ENCODE results near the gene BCL2L1. TPM values are rescaled to one million over a fixed set of nuclear protein-coding genes. Genes with fewer than 3 reads are reported as not detected.

The BCL2L1 gene
- total RNA-seq, 2 donors from 2014 or later: 60.3 to 89.5 TPM

DNA sequence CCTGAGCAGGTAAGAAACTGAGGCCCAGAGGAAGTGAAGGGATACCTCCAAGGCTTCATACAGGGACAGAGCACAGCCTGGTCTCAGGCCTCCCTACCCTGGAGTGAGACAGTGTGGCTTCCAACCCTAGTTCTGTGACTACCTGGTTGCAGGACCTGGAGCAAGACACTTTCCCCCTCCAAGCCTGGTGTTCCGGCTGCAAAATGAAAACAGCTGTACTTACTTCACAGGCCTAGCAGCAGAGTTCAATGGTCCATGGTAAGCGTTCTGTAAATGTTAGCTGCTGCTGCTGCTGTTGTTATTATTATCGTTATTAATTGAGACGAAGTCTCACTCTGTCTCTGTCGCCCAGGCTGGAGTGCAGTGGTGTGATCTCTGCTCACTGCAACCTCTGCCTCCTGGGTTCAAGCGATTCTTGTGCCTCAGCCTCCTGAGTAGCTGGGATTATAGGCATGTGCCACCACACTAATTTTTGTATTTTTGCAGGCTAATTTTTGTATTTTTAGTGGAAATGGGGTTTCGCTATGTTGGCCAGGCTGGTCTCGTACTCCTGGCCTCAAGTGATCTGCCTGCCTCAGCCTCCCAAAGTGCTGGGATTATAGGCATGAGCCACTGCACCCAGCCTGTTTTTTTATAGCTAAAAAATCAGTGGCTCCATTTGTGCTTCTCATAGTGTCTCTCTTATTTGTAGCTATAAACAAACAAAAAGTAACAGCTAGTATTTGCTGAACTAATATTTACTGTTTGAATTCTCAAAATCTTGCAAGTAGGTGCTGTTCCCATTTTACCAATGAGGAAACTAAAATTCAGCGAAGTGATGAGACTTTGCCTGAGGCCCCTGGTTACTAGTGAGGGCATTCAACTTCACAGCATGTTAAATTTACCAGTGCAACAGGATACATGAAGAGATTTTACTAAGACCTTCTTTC is 43.0 kb downstream of the BCL2L1 start:
- Histone ChIP-seq H3K9me3 (ENCODE audit: control insufficient read depth, low read length) (no peaks in the 10 kb centered on the region), H3K4me3 (ENCODE audit: low read length) (no peak overlapping the region), H3K4me1 (ENCODE audit: control insufficient read depth, insufficient read depth, low read length) (peaks cover 23% of the 10 kb centered on the region), H3K27ac (ENCODE audit: low read depth, low read length) (no peak overlapping the region), H3K9ac (ENCODE audit: extremely low read depth, low read length, poor library complexity, severe bottlenecking) (no peak overlapping the region), H3K27me3 (ENCODE audit: control insufficient read depth, insufficient read depth, low read length, poor library complexity, severe bottlenecking) (no peaks in the 10 kb centered on the region), H3K36me3 (ENCODE audit: control insufficient read depth, insufficient read depth, low read length) (peaks cover 40% of the 10 kb centered on the region)
- TF ChIP-seq, protein P1, sequence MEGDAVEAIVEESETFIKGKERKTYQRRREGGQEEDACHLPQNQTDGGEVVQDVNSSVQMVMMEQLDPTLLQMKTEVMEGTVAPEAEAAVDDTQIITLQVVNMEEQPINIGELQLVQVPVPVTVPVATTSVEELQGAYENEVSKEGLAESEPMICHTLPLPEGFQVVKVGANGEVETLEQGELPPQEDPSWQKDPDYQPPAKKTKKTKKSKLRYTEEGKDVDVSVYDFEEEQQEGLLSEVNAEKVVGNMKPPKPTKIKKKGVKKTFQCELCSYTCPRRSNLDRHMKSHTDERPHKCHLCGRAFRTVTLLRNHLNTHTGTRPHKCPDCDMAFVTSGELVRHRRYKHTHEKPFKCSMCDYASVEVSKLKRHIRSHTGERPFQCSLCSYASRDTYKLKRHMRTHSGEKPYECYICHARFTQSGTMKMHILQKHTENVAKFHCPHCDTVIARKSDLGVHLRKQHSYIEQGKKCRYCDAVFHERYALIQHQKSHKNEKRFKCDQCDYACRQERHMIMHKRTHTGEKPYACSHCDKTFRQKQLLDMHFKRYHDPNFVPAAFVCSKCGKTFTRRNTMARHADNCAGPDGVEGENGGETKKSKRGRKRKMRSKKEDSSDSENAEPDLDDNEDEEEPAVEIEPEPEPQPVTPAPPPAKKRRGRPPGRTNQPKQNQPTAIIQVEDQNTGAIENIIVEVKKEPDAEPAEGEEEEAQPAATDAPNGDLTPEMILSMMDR (conservative IDR thresholded peaks at IDR 0.05): no peak
- Mint-ChIP-seq H3K27ac (peak overlapping the region; percentile 36), H3K4me3 (no peak overlapping the region), H3K36me3 (ENCODE audit: low read depth) (peaks cover 46% of the 10 kb centered on the region), H3K4me1 (peaks cover 47% of the 10 kb centered on the region), H3K27me3 (ENCODE audit: insufficient read depth) (no peaks in the 10 kb centered on the region), H3K9me3 (no peaks in the 10 kb centered on the region)
- DNase-seq: no peak
- 88 to 94% methylated on average over 7 to 9 of the region's 9 CpGs for WGBS, 2 experiments (ENCODE audit: insufficient coverage in 1 of 2, insufficient read length in 1 of 2)

DNA sequence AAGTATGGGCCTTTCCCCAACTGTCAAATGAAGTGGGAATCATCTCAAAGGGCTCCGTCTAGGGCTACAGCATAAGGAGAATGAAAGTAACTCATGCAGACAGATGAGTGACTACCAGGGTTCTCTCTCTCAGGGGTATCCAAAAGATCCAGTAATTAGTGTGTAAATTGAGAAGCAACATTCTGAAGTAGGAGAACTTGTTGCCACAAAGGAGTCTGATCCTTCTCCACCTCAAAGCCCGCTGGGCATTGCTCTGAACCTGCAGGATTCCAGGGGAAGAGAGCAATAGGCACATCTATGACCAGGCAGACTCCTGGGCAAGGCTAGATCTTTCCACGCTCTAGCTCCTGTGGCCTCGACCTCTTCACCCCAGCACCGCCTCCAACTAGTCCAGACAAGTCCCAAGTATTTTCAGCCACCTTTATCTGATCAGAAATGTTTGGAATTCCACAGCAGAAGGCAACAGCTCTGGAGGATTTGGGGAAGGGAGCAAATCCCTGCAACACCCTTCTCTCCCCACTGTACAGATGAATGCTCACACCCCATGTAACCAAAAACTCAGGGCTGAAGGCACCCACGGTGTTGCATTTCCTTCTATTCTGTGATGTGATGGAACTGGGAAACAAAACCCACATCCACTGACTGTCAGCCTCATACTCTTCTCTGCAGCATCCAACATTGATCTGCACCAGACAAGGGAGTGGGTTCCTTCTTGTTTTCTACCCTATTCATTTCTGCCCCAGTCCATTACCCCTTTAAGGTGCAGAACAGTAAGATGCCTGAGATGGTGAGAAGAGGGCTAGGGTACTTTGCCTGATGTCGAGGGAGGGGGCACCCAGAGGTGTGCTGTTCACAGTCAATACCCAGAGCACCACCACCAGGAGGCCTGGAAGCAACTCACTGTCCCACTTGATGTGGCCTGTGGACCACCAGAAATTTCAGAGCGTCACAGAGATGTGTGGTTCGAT is 44.0 kb downstream of the BCL2L1 start:
- H3K9ac ChIP-seq (ENCODE audit: extremely low read depth, low read length, poor library complexity, severe bottlenecking): no peak overlapping the region
- 85 to 92% methylated on average over 5 to 9 of the region's 9 CpGs for WGBS, 2 experiments (ENCODE audit: insufficient coverage in 1 of 2, insufficient read length in 1 of 2)
- H3K36me3 ChIP-seq (ENCODE audit: control insufficient read depth, insufficient read depth, low read length): peaks cover 37% of the 10 kb centered on the region
- H3K4me3 ChIP-seq (ENCODE audit: low read length): no peak overlapping the region
- Mint-ChIP-seq H3K9me3 (no peaks in the 10 kb centered on the region), H3K4me1 (peaks cover 47% of the 10 kb centered on the region), H3K27ac (peak overlapping the region; percentile 36), H3K36me3 (ENCODE audit: low read depth) (peaks cover 40% of the 10 kb centered on the region), H3K4me3 (no peak overlapping the region), H3K27me3 (ENCODE audit: insufficient read depth) (no peaks in the 10 kb centered on the region)
- H3K27ac ChIP-seq (ENCODE audit: low read depth, low read length): no peak overlapping the region
- H3K27me3 ChIP-seq (ENCODE audit: control insufficient read depth, insufficient read depth, low read length, poor library complexity, severe bottlenecking): no peaks in the 10 kb centered on the region
- peak; percentile 55 for DNase-seq
- peaks cover 23% of the 10 kb centered on the region for H3K4me1 ChIP-seq (ENCODE audit: control insufficient read depth, insufficient read depth, low read length)
- no peaks in the 10 kb centered on the region for H3K9me3 ChIP-seq (ENCODE audit: control insufficient read depth, low read length)
- TF ChIP-seq, protein P1 (conservative IDR thresholded peaks at IDR 0.05): peak; percentile 52

DNA sequence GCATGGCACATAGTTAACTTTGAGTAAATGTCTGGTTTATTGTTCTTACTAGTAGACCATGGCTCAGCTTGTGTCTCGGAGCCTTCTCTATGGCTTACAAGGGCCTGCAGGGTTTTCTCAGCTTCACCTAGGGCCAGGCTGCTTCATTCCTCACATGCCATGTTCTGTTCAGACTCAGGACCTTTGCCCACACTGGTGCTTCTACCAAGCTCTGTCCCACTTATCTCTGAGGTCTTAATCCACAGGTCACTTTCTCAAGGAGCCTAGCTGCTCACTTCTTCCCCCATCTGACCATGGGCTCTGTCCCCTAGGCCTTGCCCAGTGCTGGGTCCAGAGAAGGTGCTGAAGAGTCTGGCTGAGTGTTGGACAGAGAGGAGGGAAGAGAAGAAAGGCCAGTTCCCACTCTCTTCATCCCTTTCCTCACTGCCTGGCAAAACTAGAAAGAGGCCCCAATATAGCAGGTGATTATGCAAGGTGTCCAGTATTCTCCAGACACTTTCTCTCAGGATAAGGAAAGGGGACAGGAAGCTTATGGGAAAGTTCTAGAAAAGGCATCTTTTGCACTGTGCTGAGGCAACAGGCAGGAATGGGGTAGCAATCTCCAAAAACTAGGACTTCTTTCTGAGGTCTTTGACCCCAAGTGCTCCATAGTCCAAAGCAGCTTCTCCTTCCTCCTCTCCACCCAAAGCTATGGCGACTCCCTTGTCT is 45.0 kb downstream of the BCL2L1 start:
- Mint-ChIP-seq H3K9me3 (no peaks in the 10 kb centered on the region), H3K27ac (peak overlapping the region; percentile 46), H3K36me3 (ENCODE audit: low read depth) (peaks cover 36% of the 10 kb centered on the region), H3K4me3 (no peak overlapping the region), H3K4me1 (peaks cover 47% of the 10 kb centered on the region), H3K27me3 (ENCODE audit: insufficient read depth) (no peaks in the 10 kb centered on the region)
- 97 to 100% methylated on average over 1 to 2 of the region's 2 CpGs for WGBS, 2 experiments (ENCODE audit: insufficient coverage in 1 of 2, insufficient read length in 1 of 2)
- Histone ChIP-seq H3K4me1 (ENCODE audit: control insufficient read depth, insufficient read depth, low read length) (peaks cover 23% of the 10 kb centered on the region), H3K9me3 (ENCODE audit: control insufficient read depth, low read length) (no peaks in the 10 kb centered on the region), H3K27me3 (ENCODE audit: control insufficient read depth, insufficient read depth, low read length, poor library complexity, severe bottlenecking) (no peaks in the 10 kb centered on the region), H3K4me3 (ENCODE audit: low read length) (no peak overlapping the region), H3K9ac (ENCODE audit: extremely low read depth, low read length, poor library complexity, severe bottlenecking) (no peak overlapping the region), H3K36me3 (ENCODE audit: control insufficient read depth, insufficient read depth, low read length) (peaks cover 35% of the 10 kb centered on the region), H3K27ac (ENCODE audit: low read depth, low read length) (no peak overlapping the region)
- TF ChIP-seq, protein P1 (conservative IDR thresholded peaks at IDR 0.05): no peak
- no peak for DNase-seq

All from endodermal cell (in vitro differentiated cells).